Activated naive CD4-positive, alpha-beta T cell (primary cell): Measurements from ENCODE around the gene KSR2.

ENCODE experiments used
- DNase-seq, 4 experiments: peaks; one replicate each; lab custom pipeline; 2025; lab: John Stamatoyannopoulos, UW

The KSR2 gene

GRCh38 chr12:117403586-117404139 lies 565.1 kb downstream of the KSR2 start:
- DNase-seq = no peak
